SK-N-SH treated with all-trans-retinoic acid at 6 μM for 48 hours (cell line): ENCODE measurements around the gene RPRD1A.

Source experiments
- ARNTL ChIP-seq: fragments of 450-650 bp; formaldehyde crosslinking; IDR thresholded peaks from 2 replicates; pipeline ENCODE4 v1.5.0; 2020; ENCODE audit warnings: low read depth, mild to moderate bottlenecking, moderate library complexity, borderline replicate concordance
- CSDC2 ChIP-seq: fragments of 250-450 bp; sonication (Bioruptor Pico); IDR thresholded peaks from 2 replicates; pipeline ENCODE4 v1.5.0; 2020; ENCODE audit warnings: mild to moderate bottlenecking, moderate library complexity
- GLIS3 ChIP-seq: fragments of 250-450 bp; sonication (Bioruptor Pico); IDR thresholded peaks from 2 replicates; pipeline ENCODE4 v1.5.0; 2020; ENCODE audit warnings: mild to moderate bottlenecking, moderate library complexity
- ISL1 ChIP-seq: fragments of 250-450 bp; sonication (Bioruptor Pico); IDR thresholded peaks from 2 replicates; pipeline ENCODE4 v2.1.2; 2022; ENCODE audit warnings: mild to moderate bottlenecking, moderate library complexity
- PATZ1 ChIP-seq: fragments of 250-450 bp; sonication (Bioruptor Pico); IDR thresholded peaks from 2 replicates; pipeline ENCODE4 v1.8.0; 2020; ENCODE audit warnings: mild to moderate bottlenecking, moderate library complexity, borderline replicate concordance
- RARB ChIP-seq: fragments of 250-450 bp; sonication (Bioruptor Pico); IDR thresholded peaks from 2 replicates; pipeline ENCODE4 v1.8.0; 2021; ENCODE audit warnings: mild to moderate bottlenecking, moderate library complexity
- TOX ChIP-seq: fragments of 250-450 bp; sonication (Bioruptor Pico); IDR thresholded peaks from 2 replicates; pipeline ENCODE4 v1.8.0; 2021; ENCODE audit warnings: mild to moderate bottlenecking, moderate library complexity, borderline replicate concordance
- ZC3H10 ChIP-seq: fragments of 250-450 bp; sonication (Bioruptor Pico); IDR thresholded peaks from 2 replicates; pipeline ENCODE4 v1.5.1; 2021; ENCODE audit warnings: mild to moderate bottlenecking, moderate library complexity
- ZFP3 ChIP-seq: fragments of 250-450 bp; sonication (Bioruptor Pico); IDR thresholded peaks from 2 replicates; pipeline ENCODE4 v1.5.0; 2020; ENCODE audit warnings: mild to moderate bottlenecking, moderate library complexity
- ZFP30 ChIP-seq: fragments of 450-650 bp; formaldehyde crosslinking; IDR thresholded peaks from 2 replicates; pipeline ENCODE4 v1.5.0; 2022; ENCODE audit warnings: mild to moderate bottlenecking, moderate library complexity
- TF ChIP-seq, protein P1 (sequence below): fragments of 250-450 bp; sonication (Bioruptor Pico); IDR thresholded peaks from 2 replicates; pipeline ENCODE4 v1.5.1; 2020; ENCODE audit warnings: low read depth, mild to moderate bottlenecking, moderate library complexity
- TF ChIP-seq, protein P2 (sequence below): fragments of 250-450 bp; sonication (Bioruptor Pico); IDR thresholded peaks from 2 replicates; pipeline ENCODE4 v1.8.0; 2021; ENCODE audit warnings: low read depth, mild to moderate bottlenecking, moderate library complexity, borderline replicate concordance

DNA sequence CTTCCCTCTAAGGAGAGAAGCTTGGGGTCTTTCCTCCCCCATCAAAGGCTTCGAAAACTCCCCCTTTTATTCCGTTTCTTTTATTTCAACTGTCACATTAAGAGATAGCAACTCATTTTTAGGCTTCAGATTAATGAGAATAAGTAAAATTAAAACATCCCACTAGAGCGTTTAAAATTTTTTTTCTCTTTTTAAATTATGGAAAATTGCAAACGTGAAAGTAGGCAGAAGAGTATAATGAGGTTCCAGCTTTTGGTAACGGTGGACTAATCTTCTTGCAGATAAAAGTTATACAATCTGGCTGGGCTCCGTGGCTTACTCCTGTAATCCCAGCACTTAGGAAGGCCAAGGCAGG lies 116.8 kb downstream of the RPRD1A start:
- no peak for TF ChIP-seq PATZ1 (CRISPR knock-in tag)
- TF ChIP-seq ZFP3: no peak
- TF ChIP-seq ISL1 (CRISPR knock-in tag): no peak
- TF ChIP-seq, protein P1, sequence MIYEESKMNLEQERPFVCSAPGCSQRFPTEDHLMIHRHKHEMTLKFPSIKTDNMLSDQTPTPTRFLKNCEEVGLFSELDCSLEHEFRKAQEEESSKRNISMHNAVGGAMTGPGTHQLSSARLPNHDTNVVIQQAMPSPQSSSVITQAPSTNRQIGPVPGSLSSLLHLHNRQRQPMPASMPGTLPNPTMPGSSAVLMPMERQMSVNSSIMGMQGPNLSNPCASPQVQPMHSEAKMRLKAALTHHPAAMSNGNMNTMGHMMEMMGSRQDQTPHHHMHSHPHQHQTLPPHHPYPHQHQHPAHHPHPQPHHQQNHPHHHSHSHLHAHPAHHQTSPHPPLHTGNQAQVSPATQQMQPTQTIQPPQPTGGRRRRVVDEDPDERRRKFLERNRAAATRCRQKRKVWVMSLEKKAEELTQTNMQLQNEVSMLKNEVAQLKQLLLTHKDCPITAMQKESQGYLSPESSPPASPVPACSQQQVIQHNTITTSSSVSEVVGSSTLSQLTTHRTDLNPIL: no peak
- TF ChIP-seq TOX (CRISPR knock-in tag): no peak
- TF ChIP-seq CSDC2 (CRISPR knock-in tag): no peak
- no peak for TF ChIP-seq GLIS3 (CRISPR knock-in tag)
- TF ChIP-seq, protein P2, sequence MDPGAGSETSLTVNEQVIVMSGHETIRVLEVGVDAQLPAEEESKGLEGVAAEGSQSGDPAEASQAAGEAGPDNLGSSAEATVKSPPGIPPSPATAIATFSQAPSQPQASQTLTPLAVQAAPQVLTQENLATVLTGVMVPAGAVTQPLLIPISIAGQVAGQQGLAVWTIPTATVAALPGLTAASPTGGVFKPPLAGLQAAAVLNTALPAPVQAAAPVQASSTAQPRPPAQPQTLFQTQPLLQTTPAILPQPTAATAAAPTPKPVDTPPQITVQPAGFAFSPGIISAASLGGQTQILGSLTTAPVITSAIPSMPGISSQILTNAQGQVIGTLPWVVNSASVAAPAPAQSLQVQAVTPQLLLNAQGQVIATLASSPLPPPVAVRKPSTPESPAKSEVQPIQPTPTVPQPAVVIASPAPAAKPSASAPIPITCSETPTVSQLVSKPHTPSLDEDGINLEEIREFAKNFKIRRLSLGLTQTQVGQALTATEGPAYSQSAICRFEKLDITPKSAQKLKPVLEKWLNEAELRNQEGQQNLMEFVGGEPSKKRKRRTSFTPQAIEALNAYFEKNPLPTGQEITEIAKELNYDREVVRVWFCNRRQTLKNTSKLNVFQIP: no peak
- no peak for TF ChIP-seq ARNTL (CRISPR knock-in tag)
- no peak for TF ChIP-seq RARB (CRISPR knock-in tag)
- no peak for TF ChIP-seq ZFP30 (CRISPR knock-in tag)
- no peak for TF ChIP-seq ZC3H10 (CRISPR knock-in tag)
